NCI-H1694 treated with DMSO at 0.1 percent for 48 hours (cell line): Measurements from ENCODE around the gene ADGRG3.

Experiments
- DNase-seq: peaks from one replicate; lab custom pipeline; 2025; lab: John Stamatoyannopoulos, UW

The ADGRG3 gene

DNA sequence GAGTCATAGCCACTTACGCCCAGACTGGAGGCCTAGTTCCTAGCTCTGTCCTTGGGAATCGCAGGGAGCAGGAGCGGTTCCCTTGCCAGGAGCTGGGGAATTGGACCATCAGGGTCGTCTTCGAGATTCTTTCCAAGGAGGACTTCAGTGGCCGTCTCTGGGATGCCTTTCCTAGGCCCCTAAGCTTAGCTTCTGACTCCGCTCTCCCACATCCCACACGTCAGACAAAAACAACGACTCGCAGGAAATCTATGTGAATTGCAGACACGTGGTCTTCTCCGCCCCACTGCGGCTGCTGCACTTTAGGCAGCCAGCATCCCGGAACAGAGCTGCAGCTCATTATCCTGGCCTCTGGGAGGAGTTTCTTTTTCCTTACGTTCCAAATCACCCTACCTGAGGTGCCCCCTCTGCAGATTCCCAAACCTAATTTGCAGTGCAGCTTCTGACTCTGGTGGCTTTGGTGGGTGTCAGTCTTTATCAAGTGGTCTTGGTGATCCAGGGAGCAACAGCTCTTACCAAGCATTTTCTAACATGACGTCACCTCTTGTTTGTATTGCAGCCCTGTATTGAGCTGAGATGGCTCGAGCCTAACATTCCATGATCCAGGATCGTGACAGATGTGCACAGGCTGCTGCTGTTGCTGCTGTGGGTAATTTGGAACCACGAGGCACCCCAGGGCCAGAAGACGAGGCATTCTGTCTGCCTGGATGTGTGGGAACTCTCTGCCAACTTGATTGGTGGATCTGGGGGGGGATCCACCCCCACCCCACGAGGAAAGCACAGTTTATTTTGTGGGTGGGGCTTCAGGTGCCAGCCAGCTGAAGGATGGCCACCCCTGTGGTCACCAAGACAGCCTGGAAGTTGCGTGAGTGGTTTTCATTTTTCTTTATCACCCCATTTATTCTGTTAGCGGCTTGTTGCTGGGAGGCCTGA lies 68.6 kb downstream of the ADGRG3 start:
- DNase-seq: peak; percentile 20

DNA sequence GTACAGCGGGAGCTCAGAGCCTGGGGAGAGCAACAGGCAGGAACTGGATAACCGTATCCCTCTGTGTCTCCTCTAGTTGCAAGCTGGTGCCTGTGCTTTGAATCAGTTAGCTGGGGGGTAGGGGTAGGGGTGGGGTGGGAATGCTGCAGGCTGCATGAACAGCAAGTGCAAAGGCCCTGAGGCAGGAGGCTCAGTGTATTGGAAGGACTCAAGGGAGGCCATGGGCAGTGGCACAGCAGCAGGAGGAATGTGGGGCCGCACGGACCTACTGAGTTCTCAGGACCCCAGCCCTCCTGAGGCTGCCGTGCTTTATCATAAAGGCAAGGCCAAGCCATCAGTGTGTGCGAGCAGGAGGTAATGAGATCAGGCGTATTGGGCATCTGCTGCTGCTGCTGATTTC lies 70.7 kb downstream of the ADGRG3 start:
- DNase-seq: no peak
